Choroid plexus epithelial cell (primary cell): ENCODE results near the gene FAM180B.

Experiments
- DNase-seq: peaks from one replicate; pipeline ENCODE4 v3.0.0-alpha.2; 2010; ENCODE audit warnings: low read depth
- H3K4me3 ChIP-seq: 2 replicates; pipeline ENCODE4 v1.5.1; 2011; ENCODE audit warnings: low read depth, mild to moderate bottlenecking, control low read depth, low read length, moderate library complexity
- TF ChIP-seq, protein P1 (sequence below): conservative IDR thresholded peaks from 2 replicates; pipeline ENCODE4 v1.5.1; 2011; ENCODE audit warnings: low read depth, mild to moderate bottlenecking, control low read depth, inconsistent platforms, low read length, moderate library complexity

Gene FAM180B

DNA sequence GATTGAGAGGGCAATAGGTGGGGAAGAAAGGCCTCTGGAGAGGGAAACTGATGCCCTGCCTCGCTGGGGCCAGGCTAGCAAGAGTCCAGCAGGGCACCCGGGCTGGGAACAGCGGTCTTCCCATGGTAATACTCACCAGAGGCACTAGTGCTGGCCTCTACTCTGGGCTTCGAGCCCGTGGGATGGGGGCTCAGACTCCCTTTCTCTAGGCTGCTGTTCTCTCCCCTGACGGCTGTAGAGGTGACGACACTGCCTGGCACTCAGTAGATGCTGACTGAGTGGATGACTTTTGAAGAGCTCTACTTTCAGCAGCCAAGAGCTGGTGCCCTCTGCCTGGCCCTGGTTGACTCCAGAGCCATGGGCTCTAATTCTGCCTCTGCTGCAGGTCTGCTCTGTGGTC is 8.6 kb downstream of the FAM180B start:
- TF ChIP-seq, protein P1, sequence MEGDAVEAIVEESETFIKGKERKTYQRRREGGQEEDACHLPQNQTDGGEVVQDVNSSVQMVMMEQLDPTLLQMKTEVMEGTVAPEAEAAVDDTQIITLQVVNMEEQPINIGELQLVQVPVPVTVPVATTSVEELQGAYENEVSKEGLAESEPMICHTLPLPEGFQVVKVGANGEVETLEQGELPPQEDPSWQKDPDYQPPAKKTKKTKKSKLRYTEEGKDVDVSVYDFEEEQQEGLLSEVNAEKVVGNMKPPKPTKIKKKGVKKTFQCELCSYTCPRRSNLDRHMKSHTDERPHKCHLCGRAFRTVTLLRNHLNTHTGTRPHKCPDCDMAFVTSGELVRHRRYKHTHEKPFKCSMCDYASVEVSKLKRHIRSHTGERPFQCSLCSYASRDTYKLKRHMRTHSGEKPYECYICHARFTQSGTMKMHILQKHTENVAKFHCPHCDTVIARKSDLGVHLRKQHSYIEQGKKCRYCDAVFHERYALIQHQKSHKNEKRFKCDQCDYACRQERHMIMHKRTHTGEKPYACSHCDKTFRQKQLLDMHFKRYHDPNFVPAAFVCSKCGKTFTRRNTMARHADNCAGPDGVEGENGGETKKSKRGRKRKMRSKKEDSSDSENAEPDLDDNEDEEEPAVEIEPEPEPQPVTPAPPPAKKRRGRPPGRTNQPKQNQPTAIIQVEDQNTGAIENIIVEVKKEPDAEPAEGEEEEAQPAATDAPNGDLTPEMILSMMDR, result no peak
- H3K4me3 ChIP-seq, result no peak overlapping the region
- no peak for DNase-seq

DNA sequence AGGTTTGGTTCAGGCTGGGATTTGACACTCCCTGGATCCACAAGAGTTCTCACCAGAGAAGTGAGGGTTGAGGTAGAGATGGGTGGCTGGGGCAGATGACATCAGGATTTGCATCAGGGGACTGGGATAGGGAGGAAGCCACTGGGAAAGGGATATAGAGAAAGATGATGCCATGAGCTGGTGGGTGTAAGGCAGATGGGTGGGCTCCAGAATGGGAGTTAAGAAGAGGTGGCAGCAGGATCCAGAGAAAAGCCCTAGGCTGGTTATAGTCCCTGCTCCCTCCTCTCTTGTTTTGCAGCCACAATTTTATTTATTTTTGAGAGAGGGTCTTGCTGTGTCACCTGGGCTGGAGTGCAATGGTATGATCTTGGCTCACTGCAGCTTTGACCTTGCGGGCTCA is 9.5 kb downstream of the FAM180B start:
- no peak for DNase-seq
- TF ChIP-seq, protein P1, result no peak

DNA sequence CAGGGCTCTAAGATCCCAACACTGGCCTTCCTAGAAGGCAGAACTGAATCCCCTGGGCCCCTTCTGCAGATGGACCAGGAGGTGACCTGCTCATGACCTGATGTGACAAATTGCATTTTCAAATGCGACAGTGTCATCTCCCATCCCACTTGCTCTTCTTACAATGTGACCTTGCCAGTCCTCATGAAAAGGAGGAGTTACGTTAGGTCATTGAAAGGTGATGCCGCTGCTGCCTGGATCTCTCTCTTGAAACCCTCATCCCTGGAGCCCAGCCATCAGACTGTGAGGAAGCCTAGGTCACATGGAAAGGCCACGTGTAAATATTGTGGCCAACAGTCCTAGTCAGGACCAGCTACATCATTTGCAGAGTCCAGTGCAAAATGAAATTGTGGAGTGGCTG is 13.4 kb downstream of the FAM180B start:
- TF ChIP-seq, protein P1, result no peak
- no peak for DNase-seq
- H3K4me3 ChIP-seq, result no peak overlapping the region

More for the DNA sequence above, 9.5 kb downstream of the FAM180B start:
- H3K4me3 ChIP-seq, result no peak overlapping the region

DNA sequence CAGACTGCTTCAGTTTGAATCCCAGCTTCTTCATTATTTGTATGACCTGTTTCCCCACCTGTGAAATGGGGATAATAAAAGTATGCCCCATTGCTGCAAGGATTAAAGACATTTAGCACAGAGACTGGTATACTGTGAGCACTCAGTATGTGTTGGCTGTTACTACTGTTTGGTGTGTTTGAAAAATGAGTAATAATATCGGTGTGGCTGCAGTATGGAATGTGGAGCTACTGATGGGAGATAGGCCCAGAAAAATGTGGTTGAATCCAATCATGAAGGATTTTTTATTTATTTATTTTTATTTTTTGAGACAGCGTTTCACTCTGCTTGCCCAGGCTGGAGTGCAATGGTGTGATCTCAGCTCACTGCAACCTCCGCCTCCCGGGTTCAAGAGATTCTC is 16.8 kb downstream of the FAM180B start:
- TF ChIP-seq, protein P1, result no peak
- no peak for DNase-seq
- no peak overlapping the region for H3K4me3 ChIP-seq

DNA sequence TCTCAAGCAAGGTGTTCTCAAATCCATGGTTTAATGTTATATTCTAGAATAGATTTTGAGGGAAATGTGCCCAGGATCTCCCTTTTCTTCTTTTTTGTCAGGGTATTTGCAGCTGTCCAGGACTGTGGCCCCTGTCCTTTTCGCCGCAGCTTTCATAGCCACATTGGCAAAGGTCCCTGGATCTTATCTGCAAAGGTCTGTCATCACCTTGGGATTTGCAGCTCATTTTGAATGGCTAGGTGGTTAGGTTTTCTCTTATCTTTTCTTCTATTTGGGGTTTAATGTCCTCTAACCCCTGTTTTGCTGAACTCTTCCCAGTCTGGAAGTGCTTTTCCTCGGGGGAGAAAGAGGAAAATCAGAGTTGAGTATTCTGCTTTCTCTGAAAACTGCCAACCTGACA is 19.4 kb downstream of the FAM180B start:
- TF ChIP-seq, protein P1, result no peak
- no peak for DNase-seq

DNA sequence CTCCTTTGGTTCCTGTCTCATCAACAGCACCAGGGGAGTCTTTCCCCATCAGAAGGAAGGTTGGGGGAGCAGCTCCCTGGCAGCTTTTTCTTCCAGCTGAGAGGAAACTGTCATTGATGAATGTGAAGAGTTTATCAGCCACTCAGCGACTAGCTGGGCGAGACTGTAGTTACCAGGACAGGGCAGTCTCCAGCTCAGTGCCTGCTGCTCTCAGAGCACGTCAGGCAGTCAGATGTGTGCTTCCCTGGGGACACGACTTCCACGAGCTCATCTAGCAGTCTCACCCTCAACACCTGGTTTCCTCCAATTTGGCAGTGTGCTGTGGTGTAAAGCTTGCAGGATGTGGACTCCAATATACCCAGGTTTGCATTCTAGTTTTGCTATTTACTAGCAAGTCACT is 20.3 kb downstream of the FAM180B start:
- TF ChIP-seq, protein P1, result no peak

More for the DNA sequence above, 19.4 kb downstream of the FAM180B start:
- no peak overlapping the region for H3K4me3 ChIP-seq

DNA sequence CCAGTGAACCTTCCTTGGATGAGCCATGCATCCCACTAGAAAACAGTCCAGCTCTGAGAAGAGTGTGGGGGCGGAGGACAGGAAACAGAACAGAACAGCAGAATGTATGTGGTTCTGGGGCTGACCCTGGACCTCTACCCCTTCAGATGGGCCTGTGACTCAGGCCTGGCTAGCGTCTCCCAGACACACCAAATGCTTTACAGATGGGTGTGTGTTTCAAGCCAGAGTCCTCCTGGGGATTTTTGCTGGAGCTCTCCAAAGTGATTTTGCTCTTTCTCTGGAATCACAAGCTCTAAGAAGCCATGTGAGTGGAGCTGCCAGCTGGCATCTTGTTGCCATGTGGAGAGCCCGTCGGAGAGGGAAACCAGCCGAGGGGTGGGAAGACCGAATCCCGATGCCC is 20.9 kb downstream of the FAM180B start:
- TF ChIP-seq, protein P1, result no peak
- H3K4me3 ChIP-seq, result no peak overlapping the region
- peak; percentile 94 for DNase-seq

More for the DNA sequence above, 20.3 kb downstream of the FAM180B start:
- peak; percentile 70 for DNase-seq
- no peak overlapping the region for H3K4me3 ChIP-seq
